Keratinocyte (primary cell): ENCODE results near the gene ANKFY1. TPM values are rescaled to one million over a fixed set of nuclear protein-coding genes. Genes with fewer than 3 reads are reported as not detected.

Experiments
- DNase-seq: peaks from one replicate; pipeline ENCODE4 v3.0.0-alpha.2; 2011; ENCODE audit warnings: low read depth, missing footprints, low spot score
- FAIRE-seq: peaks from 2 replicates; lab custom pipeline; 2011; peaks lifted over from hg19 to GRCh38; lab: Jason Lieb, UNC
- H2AFZ ChIP-seq: 2 replicates; pipeline ENCODE4 v1.6.0; 2012; ENCODE audit warnings: low read length, control low read depth, inconsistent platforms; ENCODE audit not compliant: control insufficient read depth
- H3K27ac ChIP-seq: 2 replicates; pipeline ENCODE4 v1.5.1; 2011; ENCODE audit warnings: low read length; ENCODE audit not compliant: control insufficient read depth, insufficient read depth
- H3K27me3 ChIP-seq: 3 replicates; pipeline ENCODE4 v1.6.0; 2011; ENCODE audit warnings: low read length; ENCODE audit not compliant: control insufficient read depth, insufficient read depth; ENCODE audit errors: extremely low read depth
- H3K36me3 ChIP-seq, 2 experiments: 2 replicates in 1 of 2; 3 replicates in 1 of 2; pipeline ENCODE4 v1.5.1; 2011; ENCODE audit warnings: low read length in 2 of 2, mild to moderate bottlenecking in 1 of 2; ENCODE audit not compliant: control insufficient read depth in 2 of 2, insufficient read depth in 2 of 2; ENCODE audit errors: extremely low read depth in 1 of 2
- H3K4me1 ChIP-seq: 3 replicates; pipeline ENCODE4 v1.5.1; 2011; ENCODE audit warnings: low read length; ENCODE audit not compliant: control insufficient read depth, insufficient read depth; ENCODE audit errors: extremely low read depth
- H3K4me2 ChIP-seq: 3 replicates; pipeline ENCODE4 v1.6.0; 2011; ENCODE audit warnings: low read depth, low read length; ENCODE audit not compliant: control insufficient read depth, insufficient read depth; ENCODE audit errors: extremely low read depth
- H3K4me3 ChIP-seq, 3 experiments: fragments of 200-600 bp in 1 of 3; sonication (generic) in 1 of 3; 2 replicates in 2 of 3; 3 replicates in 1 of 3; pipeline ENCODE4 v1.5.1; 2011 to 2016; ENCODE audit warnings: low read length in 3 of 3, mild to moderate bottlenecking in 3 of 3, control low read depth in 2 of 3, inconsistent platforms in 1 of 3, low read depth in 1 of 3, mixed read lengths in 1 of 3, mixed run types in 1 of 3, moderate library complexity in 1 of 3; ENCODE audit not compliant: control insufficient read depth in 2 of 3, insufficient read depth in 2 of 3; ENCODE audit errors: extremely low read depth in 1 of 3
- H3K79me2 ChIP-seq: 2 replicates; pipeline ENCODE4 v1.6.0; 2012; ENCODE audit warnings: low read length; ENCODE audit not compliant: control insufficient read depth, insufficient read depth
- H3K9ac ChIP-seq: 3 replicates; pipeline ENCODE4 v1.6.0; 2011; ENCODE audit warnings: low read length; ENCODE audit not compliant: control insufficient read depth, insufficient read depth; ENCODE audit errors: extremely low read depth
- H3K9me1 ChIP-seq: 3 replicates; pipeline ENCODE4 v1.6.0; 2011; ENCODE audit warnings: low read length; ENCODE audit not compliant: control insufficient read depth, insufficient read depth; ENCODE audit errors: extremely low read depth
- H3K9me3 ChIP-seq: 2 replicates; pipeline ENCODE4 v1.5.1; 2012; ENCODE audit warnings: low read depth, low read length; ENCODE audit not compliant: control insufficient read depth
- H4K20me1 ChIP-seq: 3 replicates; pipeline ENCODE4 v1.6.0; 2011; ENCODE audit warnings: low read length; ENCODE audit not compliant: control insufficient read depth, insufficient read depth; ENCODE audit errors: extremely low read depth
- CTCF ChIP-seq, 3 experiments: IDR thresholded peaks in 1 of 3; conservative IDR thresholded peaks in 1 of 3; optimal IDR thresholded peaks in 1 of 3; 2 replicates in 2 of 3; 3 replicates in 1 of 3; pipeline versions ENCODE3 to v1.5.1; 2011; ENCODE audit warnings: low read length in 3 of 3, mild to moderate bottlenecking in 3 of 3, moderate library complexity in 2 of 3, control low read depth in 1 of 3, inconsistent platforms in 1 of 3; ENCODE audit not compliant: insufficient read depth in 2 of 3; ENCODE audit errors: extremely low read depth in 1 of 3
- EZH2 ChIP-seq: IDR thresholded peaks from one replicate; pipeline ENCODE4 v1.6.1; 2012; ENCODE audit warnings: inconsistent platforms, mild to moderate bottlenecking, low read length, moderate library complexity
- dilution Hi-C: fragments of 300-500 bp; cut with MboI; formaldehyde crosslinking; loops from one replicate; pipeline ENCODE4 v1.7.0; 2020; ENCODE audit warnings: low sequenced_read_pairs; ENCODE audit not compliant: extremely low pct_ligation_motif_present
- polyA plus RNA-seq, 5 experiments: library from polyadenylated mRNA; depleted of rRNA in 3 of 5; stranded (reverse) in 3 of 5; stranded (forward) in 1 of 5; unstranded in 1 of 5; fragments of >200 nt; gene quantifications; 1 replicate in 1 of 5; 2 replicates in 3 of 5; 3 replicates in 1 of 5; pipeline versions ENCODE4 v1.2.1 to v1.2.3, GENCODE V29; 2011 to 2012; ENCODE audit warnings: missing spikeins in 2 of 5, low read depth in 1 of 5, low replicate concordance in 1 of 5

ANKFY1 gene
- polyA plus RNA-seq, 1 donor (not counting 4 experiments of a cell fraction or from before 2014, with no cell fraction given): 27.0 TPM

DNA sequence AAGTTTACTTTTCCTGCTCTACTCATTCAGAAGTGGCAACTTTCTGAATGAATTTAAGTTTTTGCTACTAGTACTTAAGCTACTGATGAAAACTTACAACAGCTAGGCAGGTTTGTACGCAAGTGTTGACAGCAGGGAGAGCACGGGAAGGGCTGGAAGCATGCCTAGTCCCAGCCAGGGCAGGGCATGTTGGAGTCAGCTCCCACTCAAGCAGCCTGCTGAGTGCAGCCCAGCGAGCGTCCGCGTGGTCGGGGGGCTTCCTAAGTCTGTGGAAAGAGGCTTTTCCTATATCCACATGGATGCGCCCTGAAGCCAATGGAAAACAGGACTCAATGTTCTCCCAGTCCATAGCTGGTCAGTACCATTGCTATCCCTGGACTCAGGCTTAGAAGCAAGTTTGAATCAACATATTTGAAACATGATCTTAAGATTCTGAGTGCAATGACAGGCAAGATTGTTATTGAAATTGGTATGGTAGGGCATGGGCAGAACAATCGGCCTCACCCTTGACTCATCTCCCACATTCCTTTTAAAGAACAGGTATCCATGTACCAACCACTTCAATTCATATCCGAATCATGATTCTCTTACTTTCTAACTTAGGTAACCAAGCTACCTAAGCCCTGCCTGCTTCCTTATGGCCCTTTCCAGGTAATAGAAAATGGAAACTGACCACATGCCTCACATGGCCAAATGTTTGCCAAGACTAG lies 98.3 kb downstream of the ANKFY1 start:
- no peak overlapping the region for H3K4me3 ChIP-seq
- FAIRE-seq: peak; percentile 88
- no peak for TF ChIP-seq CTCF (optimal IDR thresholded peaks at IDR 0.05 in 1 of 3, IDR thresholded peaks at IDR 0.05 in 1 of 3, conservative IDR thresholded peaks at IDR 0.05 in 1 of 3; ENCODE audit: extremely low read depth in 1 of 3, insufficient read depth in 2 of 3, low read length in 3 of 3)
- TF ChIP-seq EZH2: no peak
- H2AFZ ChIP-seq: no peak overlapping the region
- H4K20me1 ChIP-seq: no peaks in the 10 kb centered on the region
- peak overlapping the region; percentile 59 for H3K4me2 ChIP-seq
- peaks cover 2% of the 10 kb centered on the region for H3K9me1 ChIP-seq
- no peaks in the 10 kb centered on the region for H3K27me3 ChIP-seq
- peaks cover 60% of the 10 kb centered on the region for H3K4me1 ChIP-seq
- dilution Hi-C loops: no loop called here
- peak overlapping the region; percentile 82 for H3K27ac ChIP-seq
- no peaks in the 10 kb centered on the region for H3K9me3 ChIP-seq
- DNase-seq: no peak
- H3K9ac ChIP-seq: peak overlapping the region; percentile 35
- H3K79me2 ChIP-seq: no peaks in the 10 kb centered on the region
- peaks cover 23 to 28% of the 10 kb centered on the region in 2 experiments for H3K36me3 ChIP-seq

DNA sequence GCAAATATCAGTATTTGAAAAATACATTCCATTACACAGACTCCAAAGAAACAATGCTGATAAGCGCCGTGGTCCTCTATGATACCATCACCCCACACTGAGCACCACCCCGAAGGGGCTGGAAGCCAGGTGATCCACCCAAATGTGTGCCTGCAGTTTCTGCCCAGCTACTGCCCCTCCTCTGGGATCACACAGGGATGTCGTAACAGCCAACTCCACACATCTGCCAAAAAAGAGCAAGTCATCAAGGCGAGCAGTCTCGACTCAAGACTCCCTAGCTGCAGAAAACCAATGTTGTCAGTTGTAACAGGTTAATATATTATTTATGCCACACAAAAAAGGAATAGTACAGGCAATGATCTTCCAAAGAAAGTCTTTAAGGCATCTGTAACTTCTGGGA lies 99.8 kb downstream of the ANKFY1 start:
- DNase-seq: no peak
- Histone ChIP-seq H3K4me1 (peaks cover 65% of the 10 kb centered on the region), H3K4me3 (no peak overlapping the region), H2AFZ (no peak overlapping the region), H3K9me3 (no peaks in the 10 kb centered on the region), H3K4me2 (no peak overlapping the region), H4K20me1 (no peaks in the 10 kb centered on the region), H3K9ac (no peak overlapping the region), H3K27ac (no peak overlapping the region), H3K79me2 (no peaks in the 10 kb centered on the region), H3K36me3 (peaks cover 10 to 21% of the 10 kb centered on the region in 2 experiments), H3K9me1 (peaks cover 2% of the 10 kb centered on the region), H3K27me3 (no peaks in the 10 kb centered on the region)
- no peak for TF ChIP-seq CTCF (optimal IDR thresholded peaks at IDR 0.05 in 1 of 3, IDR thresholded peaks at IDR 0.05 in 1 of 3, conservative IDR thresholded peaks at IDR 0.05 in 1 of 3; ENCODE audit: extremely low read depth in 1 of 3, insufficient read depth in 2 of 3, low read length in 3 of 3)
- no peak for TF ChIP-seq EZH2
- dilution Hi-C loops: no loop called here
- FAIRE-seq: no peak
